HepG2 (cell line): Measurements from ENCODE around the gene KMT2A. TPM values are rescaled to one million over a fixed set of nuclear protein-coding genes. Genes with fewer than 3 reads are reported as not detected.

Experiments used
- ATAC-seq: fragments of 200-7000 bp; cut with Tn5 transposase; 3 replicates; pipeline ENCODE4 v1.9.1; 2020; ENCODE audit warnings: mild to moderate bottlenecking, moderate library complexity
- BruUV-seq: library from RNA; stranded (reverse); fragments of 400-500 nt; replicated peaks from 2 replicates; lab custom pipeline; 2021; lab: Mats Ljungman, UMichigan
- CTCF ChIA-PET: fragments of 300-600 bp; formaldehyde crosslinking; extraction: SDS; loops from one replicate; lab custom pipeline; 2021; ENCODE audit warnings: low total read pairs, inconsistent platforms, low intra/inter-chr PET ratio; lab: Yijun Ruan, JAX
- POLR2A ChIA-PET: fragments of 350-600 bp; sonication (Branson Sonifier 250); formaldehyde crosslinking; loops from one replicate; lab custom pipeline; 2020; ENCODE audit warnings: antibody characterized with exemption, inconsistent platforms; lab: Yijun Ruan, JAX
- DNase-seq: peaks from one replicate; pipeline ENCODE4 v3.0.0-alpha.2; 2015; ENCODE audit warnings: low spot score
- FAIRE-seq: peaks from 3 replicates; lab custom pipeline; 2011; peaks lifted over from hg19 to GRCh38; lab: Jason Lieb, UNC
- H2AFZ ChIP-seq: one replicate; pipeline ENCODE4 v1.6.1; 2011; ENCODE audit warnings: low read length, inconsistent platforms
- H3K27ac ChIP-seq: fragments of 300-600 bp; 3 replicates; pipeline ENCODE4 v1.8.0; 2011; ENCODE audit warnings: mixed run types, mild to moderate bottlenecking, mixed read lengths, low read length, inconsistent platforms; ENCODE audit not compliant: insufficient read depth; ENCODE audit errors: extremely low read length
- H3K27me3 ChIP-seq, 2 experiments: fragments of 200-600 bp in 1 of 2; 2 replicates in 1 of 2; 3 replicates in 1 of 2; pipeline versions ENCODE4 v1.6.0 to v1.8.0; 2011; ENCODE audit warnings: low read length in 2 of 2, mild to moderate bottlenecking in 2 of 2, moderate library complexity in 2 of 2, inconsistent platforms in 1 of 2; ENCODE audit not compliant: insufficient read depth in 2 of 2, control insufficient read depth in 1 of 2
- H3K36me3 ChIP-seq, 2 experiments: fragments of 200-600 bp in 1 of 2; replicated peaks in 1 of 2; 2 replicates in 1 of 2; 3 replicates in 1 of 2; pipeline versions ENCODE4 v1.5.1 to v1.8.0; 2011; ENCODE audit warnings: low read length in 2 of 2, inconsistent platforms in 1 of 2; ENCODE audit not compliant: insufficient read depth in 2 of 2, control insufficient read depth in 1 of 2
- H3K4me1 ChIP-seq: 2 replicates; pipeline ENCODE4 v1.5.1; 2012; ENCODE audit warnings: low read length, inconsistent platforms; ENCODE audit not compliant: insufficient read depth
- H3K4me2 ChIP-seq: 2 replicates; pipeline ENCODE4 v1.6.0; 2011; ENCODE audit warnings: low read depth, low read length, inconsistent platforms
- H3K4me3 ChIP-seq, 3 experiments: fragments of 200-600 bp in 1 of 3; sonication (generic), shearing (Covaris generic) in 1 of 3; replicated peaks in 1 of 3; 2 replicates each; pipeline ENCODE4 v1.5.1; 2011 to 2016; ENCODE audit warnings: low read length in 3 of 3, inconsistent platforms in 2 of 3, low read depth in 2 of 3, mild to moderate bottlenecking in 2 of 3, control low read depth in 1 of 3, mixed read lengths in 1 of 3; ENCODE audit not compliant: insufficient read depth in 1 of 3
- H3K79me2 ChIP-seq: one replicate; pipeline ENCODE4 v1.6.1; 2011; ENCODE audit warnings: low read length, inconsistent platforms; ENCODE audit not compliant: insufficient read depth
- H3K9ac ChIP-seq: 2 replicates; pipeline ENCODE4 v1.6.0; 2011; ENCODE audit warnings: mild to moderate bottlenecking, low read depth, low read length, inconsistent platforms; ENCODE audit not compliant: insufficient read depth
- H3K9me3 ChIP-seq: 2 replicates; pipeline ENCODE4 v1.5.1; 2012; ENCODE audit warnings: mild to moderate bottlenecking, low read length
- H4K20me1 ChIP-seq: 2 replicates; pipeline ENCODE4 v1.6.0; 2011; ENCODE audit warnings: inconsistent platforms, mild to moderate bottlenecking, low read length, moderate library complexity; ENCODE audit not compliant: insufficient read depth
- ARID4A ChIP-seq: sonication (generic); formaldehyde crosslinking; IDR thresholded peaks from 2 replicates; pipeline ENCODE4 v1.5.0; 2020; ENCODE audit warnings: mild to moderate bottlenecking, missing genetic modification reagents, borderline replicate concordance
- CBX1 ChIP-seq: IDR thresholded peaks from one replicate; pipeline ENCODE4 v1.6.1; 2016; ENCODE audit warnings: antibody characterized with exemption, low read depth
- CEBPZ ChIP-seq: IDR thresholded peaks from 2 replicates; pipeline ENCODE4 v1.6.1; 2012; ENCODE audit warnings: low read length, improper control_type of control experiment
- HNRNPK ChIP-seq: fragments of 200-400 bp; formaldehyde crosslinking; IDR thresholded peaks from 2 replicates; pipeline ENCODE4 v1.6.1; 2018; ENCODE audit warnings: low read length, low read depth, moderate library complexity, mild to moderate bottlenecking; ENCODE audit not compliant: poor library complexity, severe bottlenecking
- RNF2 ChIP-seq: fragments of 450-650 bp; conservative IDR thresholded peaks from 2 replicates; pipeline ENCODE4 v1.6.1; 2016; ENCODE audit warnings: low read depth
- ZFP62 ChIP-seq: sonication (generic); formaldehyde crosslinking; IDR thresholded peaks from 2 replicates; pipeline ENCODE4 v1.4.0; 2020; ENCODE audit warnings: missing genetic modification reagents
- ZNF777 ChIP-seq: sonication (generic); formaldehyde crosslinking; IDR thresholded peaks from 2 replicates; pipeline ENCODE4 v1.4.0; 2020; ENCODE audit warnings: missing genetic modification reagents
- WGBS: methylation state at CpG from one replicate; pipeline ENCODE4 v1.1.6; 2017; ENCODE audit warnings: low lambda C conversion rate; 5-methylcytosine and 5-hydroxymethylcytosine counted together
- in situ Hi-C: cut with HindIII; loops from 2 replicates; pipeline ENCODE4 v1.10.0; 2017; ENCODE audit warnings: low pct_unique_long_range_greater_than_20kb; ENCODE audit not compliant: extremely low pct_ligation_motif_present
- intact Hi-C: fragments of 100-400 bp; cut with micrococcal nuclease; formaldehyde crosslinking; loops from one replicate; pipeline ENCODE4 v1.10.0; 2022; ENCODE audit not compliant: unreplicated experiment
- polyA plus RNA-seq, 8 experiments: library from polyadenylated mRNA; depleted of rRNA in 3 of 8; stranded (reverse) in 7 of 8; unstranded in 1 of 8; fragments of >200 nt; fragmentation: Illumina TruSeq in 4 of 8; extraction: Trizol in 4 of 8; gene quantifications; 2 replicates each; pipeline versions ENCODE4 v1.2.1 to v1.2.3, GENCODE V29; 2011 to 2016; ENCODE audit warnings: low read depth in 4 of 8, missing spikeins in 1 of 8, mixed read lengths in 1 of 8; ENCODE audit not compliant: insufficient read depth in 1 of 8
- total RNA-seq, 5 experiments: library from RNA; depleted of rRNA; stranded (reverse); fragments of >200 nt; fragmentation: Illumina TruSeq; extraction: Trizol; gene quantifications; 2 replicates each; pipeline ENCODE4 v1.2.3, GENCODE V29; 2016; ENCODE audit warnings: low read depth in 1 of 5

The KMT2A gene
- total and polyA plus RNA-seq, 2 of the 13 experiments (the other 11 are each of a cell fraction or from before 2014, with no cell fraction given), result 12.4 to 20.0 TPM

DNA sequence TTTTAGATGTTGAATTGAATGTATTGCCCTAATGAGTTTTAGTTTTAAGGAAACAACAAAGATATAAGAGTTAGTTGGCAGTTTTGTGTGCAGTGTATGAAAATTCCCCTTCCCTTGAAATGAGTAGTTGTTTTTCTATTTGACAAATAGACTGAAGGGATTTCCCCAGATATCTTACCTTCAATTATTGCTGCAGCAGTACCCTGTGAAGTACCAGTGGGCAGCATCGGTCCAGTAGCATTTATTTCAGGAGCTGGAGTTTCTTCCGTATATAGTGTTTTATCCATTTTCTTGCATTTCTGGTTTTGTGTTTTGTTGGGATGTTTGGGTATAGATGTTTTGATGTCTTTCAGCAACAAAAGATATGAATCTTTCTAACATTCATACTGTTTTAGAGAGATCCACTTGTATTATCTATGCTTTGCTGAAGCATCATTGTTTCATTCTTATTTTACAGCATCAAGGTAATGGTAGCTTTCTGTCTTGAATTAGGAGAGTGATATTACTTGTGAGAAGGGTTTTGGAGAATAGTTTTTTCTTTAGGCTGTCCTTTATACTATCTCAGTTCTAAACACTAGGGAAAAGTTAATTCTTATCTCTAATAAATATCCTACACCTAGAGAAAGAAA lies 7.4 kb downstream of the KMT2A start:
- H3K4me1 ChIP-seq, result peaks cover 37% of the 10 kb centered on the region
- no peak overlapping the region for H3K4me3 ChIP-seq
- no peaks in the 10 kb centered on the region for H3K27me3 ChIP-seq
- H2AFZ ChIP-seq, result no peak overlapping the region
- BruUV-seq, result no TSS peak
- peaks cover 49% of the 10 kb centered on the region for H4K20me1 ChIP-seq
- no peak overlapping the region for H3K4me2 ChIP-seq
- no peak overlapping the region for H3K9ac ChIP-seq
- no peaks in the 10 kb centered on the region for H3K9me3 ChIP-seq
- POLR2A ChIA-PET, result no interaction called here
- H3K27ac ChIP-seq, result no peak overlapping the region
- no peak for FAIRE-seq
- H3K36me3 ChIP-seq, result peaks cover 3 to 16% of the 10 kb centered on the region in 2 experiments; a peak in 4 of 5 replicates
- H3K79me2 ChIP-seq, result peaks cover 93% of the 10 kb centered on the region
- intact Hi-C loops (no loop called here), in situ Hi-C loops (no loop called here)
- no peak for DNase-seq
- no peak for ATAC-seq
- WGBS, result 98% methylated on average over 2 of the region's 2 CpGs
- CTCF ChIA-PET, result no interaction called here
- no peak for TF ChIP-seq ARID4A (CRISPR knock-in tag)
- no peak for TF ChIP-seq CEBPZ
- no peak for TF ChIP-seq RNF2
- no peak for TF ChIP-seq ZFP62 (CRISPR knock-in tag)
- TF ChIP-seq CBX1, result no peak
- TF ChIP-seq ZNF777 (CRISPR knock-in tag), result no peak
- TF ChIP-seq HNRNPK, result no peak
